ENCODE measurements around the gene DUSP1. TPM values are rescaled to one million over a fixed set of nuclear protein-coding genes. Genes with fewer than 3 reads are reported as not detected.

Gene DUSP1
- total RNA-seq, 4 donors from 2014 or later: 488 to 965 (median 649) TPM

DNA sequence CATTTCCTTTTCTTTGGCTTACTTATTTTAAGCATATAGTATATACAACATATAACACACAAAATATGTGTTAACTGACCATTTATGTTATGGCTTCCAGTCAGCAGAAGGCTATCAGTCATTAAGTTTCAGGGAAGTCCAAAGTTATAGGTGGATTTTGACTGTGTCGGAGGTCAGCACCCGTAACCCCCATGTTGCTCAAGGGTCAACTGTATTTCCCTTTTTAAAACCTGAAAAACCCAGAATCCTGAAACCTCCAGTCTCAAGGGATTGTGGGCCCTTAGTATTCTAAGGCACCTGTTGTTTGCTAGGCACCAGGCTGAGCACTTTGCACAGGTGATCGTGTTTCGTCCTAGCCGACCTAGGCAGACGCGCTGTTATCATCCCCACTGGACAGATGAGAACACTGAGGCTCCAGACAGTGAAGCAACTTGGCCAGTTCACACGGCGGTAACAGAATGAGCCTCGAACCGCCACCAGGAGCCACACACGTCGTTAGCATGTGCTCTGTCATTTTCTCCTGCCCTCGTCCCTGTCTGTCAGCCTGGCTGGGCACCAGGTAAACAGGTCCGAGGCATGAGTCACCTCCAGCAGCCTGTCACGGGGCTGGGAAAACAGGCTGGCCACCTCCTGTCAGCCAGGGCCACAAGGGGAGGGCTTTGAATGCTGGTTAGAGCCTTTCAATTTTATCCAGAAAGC, 39.9 kb downstream of the DUSP1 start:
- Histone ChIP-seq H3K27ac (peak overlapping the region in 3 of 4 donors; percentile 89 to 99 (median 97)), H3K27me3 (no peaks in the 10 kb centered on the region), H3K4me3 (no peak overlapping the region), H3K9me3 (no peaks in the 10 kb centered on the region), H3K4me1 (peaks cover 0 to 49% (median 27%) of the 10 kb centered on the region in 3 donors), H3K36me3 (no peaks in the 10 kb centered on the region)
- 72 to 92% methylated on average over 4 to 5 of the region's 16 CpGs for WGBS, 2 donors (ENCODE audit: low coverage in 1 of 2)
- ATAC-seq: no peak
- TF ChIP-seq, protein P1, sequence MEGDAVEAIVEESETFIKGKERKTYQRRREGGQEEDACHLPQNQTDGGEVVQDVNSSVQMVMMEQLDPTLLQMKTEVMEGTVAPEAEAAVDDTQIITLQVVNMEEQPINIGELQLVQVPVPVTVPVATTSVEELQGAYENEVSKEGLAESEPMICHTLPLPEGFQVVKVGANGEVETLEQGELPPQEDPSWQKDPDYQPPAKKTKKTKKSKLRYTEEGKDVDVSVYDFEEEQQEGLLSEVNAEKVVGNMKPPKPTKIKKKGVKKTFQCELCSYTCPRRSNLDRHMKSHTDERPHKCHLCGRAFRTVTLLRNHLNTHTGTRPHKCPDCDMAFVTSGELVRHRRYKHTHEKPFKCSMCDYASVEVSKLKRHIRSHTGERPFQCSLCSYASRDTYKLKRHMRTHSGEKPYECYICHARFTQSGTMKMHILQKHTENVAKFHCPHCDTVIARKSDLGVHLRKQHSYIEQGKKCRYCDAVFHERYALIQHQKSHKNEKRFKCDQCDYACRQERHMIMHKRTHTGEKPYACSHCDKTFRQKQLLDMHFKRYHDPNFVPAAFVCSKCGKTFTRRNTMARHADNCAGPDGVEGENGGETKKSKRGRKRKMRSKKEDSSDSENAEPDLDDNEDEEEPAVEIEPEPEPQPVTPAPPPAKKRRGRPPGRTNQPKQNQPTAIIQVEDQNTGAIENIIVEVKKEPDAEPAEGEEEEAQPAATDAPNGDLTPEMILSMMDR (IDR thresholded peaks at IDR 0.05): no peak
- TF ChIP-seq POLR2AphosphoS5 (IDR thresholded peaks at IDR 0.05) (no peak), EP300 (IDR thresholded peaks at IDR 0.05) (no peak), POLR2A (IDR thresholded peaks at IDR 0.05) (no peak)

DNA sequence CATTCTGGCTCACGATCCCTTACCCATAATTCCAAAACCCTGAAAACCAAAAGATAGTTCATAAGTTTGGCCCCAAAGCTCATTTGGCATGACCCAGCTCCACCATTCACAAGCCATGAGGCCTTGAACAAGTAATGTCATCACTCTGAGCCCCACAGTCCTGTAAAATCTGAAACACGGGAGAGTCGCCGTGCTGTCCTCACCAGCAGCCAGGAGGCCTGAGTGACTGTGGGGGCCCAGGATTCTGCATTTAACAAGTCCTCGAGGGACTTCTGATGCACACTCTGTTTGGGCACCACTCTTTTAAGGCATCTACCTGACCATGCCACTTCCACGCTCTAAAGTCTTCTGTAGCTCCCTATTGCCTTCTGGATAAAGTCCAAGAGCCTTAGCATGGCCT, 40.8 kb downstream of the DUSP1 start:
- no peak for ATAC-seq
- WGBS, 2 donors (ENCODE audit: low coverage in 1 of 2): 77 to 83% methylated on average over 3 to 4 of the region's 6 CpGs
- Histone ChIP-seq H3K4me3 (no peak overlapping the region), H3K27ac (no peak overlapping the region), H3K4me1 (peaks cover 0 to 40% (median 27%) of the 10 kb centered on the region in 3 donors), H3K27me3 (no peaks in the 10 kb centered on the region), H3K36me3 (no peaks in the 10 kb centered on the region), H3K9me3 (no peaks in the 10 kb centered on the region)
- TF ChIP-seq, protein P1 (IDR thresholded peaks at IDR 0.05): no peak
- TF ChIP-seq EP300 (IDR thresholded peaks at IDR 0.05): no peak
- no peak for TF ChIP-seq POLR2A (IDR thresholded peaks at IDR 0.05)
- TF ChIP-seq POLR2AphosphoS5 (IDR thresholded peaks at IDR 0.05): no peak

DNA sequence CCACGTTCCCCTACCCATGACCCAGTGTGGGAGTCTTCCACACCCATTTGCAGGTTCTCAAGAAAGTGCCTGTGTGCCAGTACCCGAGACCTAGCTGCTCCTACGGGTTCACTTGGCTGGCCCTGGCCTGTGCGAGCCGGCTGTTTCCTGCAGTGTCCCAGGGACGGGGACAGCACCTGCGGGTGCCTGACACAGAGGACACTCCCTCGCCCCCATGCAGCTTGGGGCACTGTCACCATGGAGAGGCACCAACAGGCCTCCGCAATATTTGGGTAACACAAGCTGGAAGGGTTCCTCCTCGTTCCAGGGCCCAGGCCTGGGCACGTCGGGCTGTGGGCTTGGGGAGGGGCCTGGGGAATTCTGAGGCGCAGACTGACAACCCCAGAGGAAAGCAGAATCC, 41.4 kb downstream of the DUSP1 start:
- Histone ChIP-seq H3K9me3 (no peaks in the 10 kb centered on the region), H3K27me3 (no peaks in the 10 kb centered on the region), H3K4me3 (no peak overlapping the region), H3K36me3 (no peaks in the 10 kb centered on the region), H3K4me1 (peaks cover 0 to 34% (median 27%) of the 10 kb centered on the region in 3 donors), H3K27ac (no peak overlapping the region)
- no peak for ATAC-seq
- 100% methylated on average over 1 to 6 of the region's 13 CpGs for WGBS, 2 donors (ENCODE audit: low coverage in 1 of 2)
- TF ChIP-seq, protein P1 (IDR thresholded peaks at IDR 0.05): no peak
- TF ChIP-seq EP300 (IDR thresholded peaks at IDR 0.05) (no peak), POLR2AphosphoS5 (IDR thresholded peaks at IDR 0.05) (no peak), POLR2A (IDR thresholded peaks at IDR 0.05) (no peak)

DNA sequence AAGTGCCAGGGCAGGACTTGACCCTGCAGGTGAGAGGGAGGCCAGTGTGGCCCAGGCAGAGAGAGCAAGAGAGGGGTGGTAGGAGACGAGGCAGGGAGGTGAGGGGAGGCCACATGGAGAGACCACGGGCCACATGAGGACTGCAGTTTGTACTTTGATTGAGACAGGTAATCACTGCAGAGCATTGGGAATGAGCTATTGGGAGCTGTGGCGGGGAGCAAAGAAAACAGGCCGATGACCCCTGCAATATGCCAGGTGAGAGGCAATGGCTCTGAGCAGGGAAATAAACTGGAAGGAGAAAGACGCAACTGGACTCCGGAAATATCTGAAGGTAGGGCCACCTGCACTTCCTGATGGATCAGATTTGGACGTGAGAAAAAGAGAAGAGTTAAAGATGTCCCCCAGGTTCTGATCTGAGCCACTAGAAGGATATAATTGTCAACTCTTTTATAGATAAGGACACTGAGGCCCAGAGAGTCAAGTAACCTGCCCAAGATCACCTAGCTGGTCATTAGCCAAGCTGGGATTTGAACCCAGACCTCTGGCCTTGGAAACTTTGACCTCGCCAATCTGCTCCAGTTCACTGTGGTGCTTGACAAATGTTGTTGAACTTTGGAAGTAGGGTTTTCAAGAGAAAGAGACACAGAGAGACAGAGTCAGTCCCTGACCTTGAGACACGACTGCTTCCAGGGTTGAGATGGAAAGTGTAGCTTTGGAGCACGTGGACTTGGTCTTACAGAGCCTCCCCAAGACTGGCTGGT, 42.3 kb downstream of the DUSP1 start:
- H3K36me3 ChIP-seq: no peaks in the 10 kb centered on the region
- no peak for TF ChIP-seq POLR2AphosphoS5 (IDR thresholded peaks at IDR 0.05)
- TF ChIP-seq POLR2A (IDR thresholded peaks at IDR 0.05): no peak
- TF ChIP-seq, protein P1 (IDR thresholded peaks at IDR 0.05): no peak
- no peak overlapping the region for H3K27ac ChIP-seq
- 84 to 90% methylated on average over 8 to 9 of the region's 10 CpGs for WGBS, 2 donors (ENCODE audit: low coverage in 1 of 2)
- no peak for ATAC-seq
- peaks cover 0 to 24% (median 17%) of the 10 kb centered on the region in 3 donors for H3K4me1 ChIP-seq
- H3K9me3 ChIP-seq: no peaks in the 10 kb centered on the region
- H3K4me3 ChIP-seq: no peak overlapping the region
- H3K27me3 ChIP-seq: no peaks in the 10 kb centered on the region

All from gastroesophageal sphincter (tissue), 4 donors.